22Rv1 (cell line): ENCODE data around the gene CCNF.

Experiments used
- ZFX ChIP-seq: fragments of 450-650 bp; IDR thresholded peaks from 2 replicates; pipeline ENCODE4 v1.6.1; 2017; ENCODE audit warnings: antibody characterized with exemption, borderline replicate concordance
- TF ChIP-seq, protein P1 (sequence below): fragments of 450-650 bp; IDR thresholded peaks from 2 replicates; pipeline ENCODE4 v1.5.1; 2017; ENCODE audit warnings: mild to moderate bottlenecking

DNA sequence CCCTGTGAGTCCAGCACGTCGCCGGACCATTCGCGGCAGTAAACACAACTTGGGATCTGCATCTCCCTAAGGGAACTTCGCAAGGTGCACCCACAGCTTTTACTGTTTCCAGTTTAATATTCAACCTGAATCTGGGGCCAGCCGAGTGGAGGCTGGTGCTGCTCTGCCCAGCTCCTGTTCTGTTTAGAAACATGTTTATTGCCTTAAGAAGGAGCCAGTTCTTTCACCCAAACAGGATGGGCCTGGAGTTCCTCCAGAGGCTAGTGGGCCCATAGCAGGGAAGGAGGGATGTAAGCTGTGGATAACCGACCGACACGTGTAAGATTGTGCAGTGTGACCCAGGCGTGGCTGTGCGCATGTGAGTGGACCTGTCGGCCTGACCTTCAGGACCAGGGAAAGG, 63.0 kb downstream of the CCNF start:
- TF ChIP-seq, protein P1, sequence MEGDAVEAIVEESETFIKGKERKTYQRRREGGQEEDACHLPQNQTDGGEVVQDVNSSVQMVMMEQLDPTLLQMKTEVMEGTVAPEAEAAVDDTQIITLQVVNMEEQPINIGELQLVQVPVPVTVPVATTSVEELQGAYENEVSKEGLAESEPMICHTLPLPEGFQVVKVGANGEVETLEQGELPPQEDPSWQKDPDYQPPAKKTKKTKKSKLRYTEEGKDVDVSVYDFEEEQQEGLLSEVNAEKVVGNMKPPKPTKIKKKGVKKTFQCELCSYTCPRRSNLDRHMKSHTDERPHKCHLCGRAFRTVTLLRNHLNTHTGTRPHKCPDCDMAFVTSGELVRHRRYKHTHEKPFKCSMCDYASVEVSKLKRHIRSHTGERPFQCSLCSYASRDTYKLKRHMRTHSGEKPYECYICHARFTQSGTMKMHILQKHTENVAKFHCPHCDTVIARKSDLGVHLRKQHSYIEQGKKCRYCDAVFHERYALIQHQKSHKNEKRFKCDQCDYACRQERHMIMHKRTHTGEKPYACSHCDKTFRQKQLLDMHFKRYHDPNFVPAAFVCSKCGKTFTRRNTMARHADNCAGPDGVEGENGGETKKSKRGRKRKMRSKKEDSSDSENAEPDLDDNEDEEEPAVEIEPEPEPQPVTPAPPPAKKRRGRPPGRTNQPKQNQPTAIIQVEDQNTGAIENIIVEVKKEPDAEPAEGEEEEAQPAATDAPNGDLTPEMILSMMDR: no peak
- TF ChIP-seq ZFX: no peak
